GM12865 (cell line): ENCODE data around the gene TAF13.

Experiments
- DNase-seq: peaks from one replicate; pipeline ENCODE4 v3.0.0; 2010; ENCODE audit warnings: low read depth
- H3K4me3 ChIP-seq: 2 replicates; pipeline ENCODE4 v1.5.1; 2011; ENCODE audit warnings: mild to moderate bottlenecking, low read depth, low read length, control low read depth
- CTCF ChIP-seq: IDR thresholded peaks from 2 replicates; pipeline ENCODE4 v1.5.1; 2011; ENCODE audit warnings: low read length, control low read depth, low read depth, inconsistent platforms; ENCODE audit not compliant: insufficient read depth; ENCODE audit errors: missing control alignments

Gene TAF13

GRCh38 chr1:109083923-109084322, 8.1 kb upstream of the TAF13 start:
- no peak for TF ChIP-seq CTCF

GRCh38 chr1:109083501-109083900, 7.7 kb upstream of the TAF13 start:
- no peak for TF ChIP-seq CTCF
- no peak for DNase-seq
- no peak overlapping the region for H3K4me3 ChIP-seq

More at GRCh38 chr1:109083923-109084322, 8.1 kb upstream of the TAF13 start:
- H3K4me3 ChIP-seq = no peak overlapping the region
- DNase-seq = no peak

GRCh38 chr1:109080441-109081082, 4.8 kb upstream of the TAF13 start:
- no peak for DNase-seq
- no peak for TF ChIP-seq CTCF
- H3K4me3 ChIP-seq = no peak overlapping the region

- no peak for TF ChIP-seq CTCF
- no peak for DNase-seq
- no peak overlapping the region for H3K4me3 ChIP-seq
Observed at GRCh38 chr1:109079240-109079622, 3.4 kb upstream of the TAF13 start.

GRCh38 chr1:109078317-109078716, 2.5 kb upstream of the TAF13 start:
- no peak for TF ChIP-seq CTCF
- no peak for DNase-seq
- H3K4me3 ChIP-seq = no peak overlapping the region

- H3K4me3 ChIP-seq = no peak overlapping the region
- no peak for DNase-seq
- no peak for TF ChIP-seq CTCF
Observed at GRCh38 chr1:109069294-109069693, 6.5 kb downstream of the TAF13 start.

- no peak for DNase-seq
- no peak for TF ChIP-seq CTCF
- H3K4me3 ChIP-seq = no peak overlapping the region
Observed at GRCh38 chr1:109067883-109068282, 7.9 kb downstream of the TAF13 start.
